Activated CD4-positive, alpha-beta T cell treated with anti-CD3 and anti-CD28 coated beads, Interleukin-2, amount 50 U/mL, for 24 hours (primary cell): ENCODE data around the gene HNF1B.
"Not testable (repeated sequence)": the region's sequence is repeated elsewhere in the genome, so short reads cannot be mapped to it uniquely, and the experiment has no call there.

Experiments used
- DNase-seq, 2 donors: peaks; one replicate each; pipeline ENCODE4 v3.0.0-alpha.2; 2020; ENCODE audit warnings: low read depth in 1 of 2, low spot score in 1 of 2

Gene HNF1B

GRCh38 chr17:37744961-37745800 lies at the start of gene HNF1B:
HNF1B (minus strand) TSS chr17:37745059; CDS start chr17:37744884, 175 bp downstream.
- DNase-seq, result no peak

GRCh38 chr17:37792787-37793186 lies 47.9 kb upstream of the HNF1B start:
- no peak for DNase-seq

GRCh38 chr17:37791447-37792399 lies 46.9 kb upstream of the HNF1B start:
- DNase-seq, result peak in 1 of 2 donors; percentile 34

GRCh38 chr17:37789771-37790541 lies 45.1 kb upstream of the HNF1B start:
- no peak for DNase-seq

- no peak for DNase-seq
These were observed 44.2 kb upstream of the HNF1B start for GRCh38 chr17:37789021-37789565.

GRCh38 chr17:37788526-37788925 lies 43.7 kb upstream of the HNF1B start:
- DNase-seq, result no peak

- DNase-seq, result no peak
These were observed 42.3 kb upstream of the HNF1B start for GRCh38 chr17:37787055-37787757.

- no peak for DNase-seq
These were observed 41.6 kb upstream of the HNF1B start for GRCh38 chr17:37786481-37786880.

GRCh38 chr17:37782460-37782859 lies 37.6 kb upstream of the HNF1B start:
- not testable (repeated sequence) for DNase-seq

GRCh38 chr17:37781451-37781850 lies 36.6 kb upstream of the HNF1B start:
- DNase-seq, result no peak

- DNase-seq, result no peak
These were observed 34.7 kb upstream of the HNF1B start for GRCh38 chr17:37779554-37779953.

GRCh38 chr17:37774504-37774903 lies 29.6 kb upstream of the HNF1B start:
- DNase-seq, result peak in 1 of 2 donors; percentile 32

GRCh38 chr17:37772982-37773381 lies 28.1 kb upstream of the HNF1B start:
- DNase-seq, result no peak

GRCh38 chr17:37770631-37771518 lies 26.0 kb upstream of the HNF1B start:
- peak in 1 of 2 donors; percentile 30 for DNase-seq

GRCh38 chr17:37769050-37769449 lies 24.2 kb upstream of the HNF1B start:
- no peak for DNase-seq

- no peak for DNase-seq
These were observed 23.6 kb upstream of the HNF1B start for GRCh38 chr17:37768438-37768837.

GRCh38 chr17:37766971-37767370 lies 22.1 kb upstream of the HNF1B start:
- DNase-seq, result no peak

GRCh38 chr17:37764383-37764782 lies 19.5 kb upstream of the HNF1B start:
- DNase-seq, result no peak

GRCh38 chr17:37762666-37763065 lies 17.8 kb upstream of the HNF1B start:
- no peak for DNase-seq
